ENCODE results near the gene WNK2.

The WNK2 gene

DNA sequence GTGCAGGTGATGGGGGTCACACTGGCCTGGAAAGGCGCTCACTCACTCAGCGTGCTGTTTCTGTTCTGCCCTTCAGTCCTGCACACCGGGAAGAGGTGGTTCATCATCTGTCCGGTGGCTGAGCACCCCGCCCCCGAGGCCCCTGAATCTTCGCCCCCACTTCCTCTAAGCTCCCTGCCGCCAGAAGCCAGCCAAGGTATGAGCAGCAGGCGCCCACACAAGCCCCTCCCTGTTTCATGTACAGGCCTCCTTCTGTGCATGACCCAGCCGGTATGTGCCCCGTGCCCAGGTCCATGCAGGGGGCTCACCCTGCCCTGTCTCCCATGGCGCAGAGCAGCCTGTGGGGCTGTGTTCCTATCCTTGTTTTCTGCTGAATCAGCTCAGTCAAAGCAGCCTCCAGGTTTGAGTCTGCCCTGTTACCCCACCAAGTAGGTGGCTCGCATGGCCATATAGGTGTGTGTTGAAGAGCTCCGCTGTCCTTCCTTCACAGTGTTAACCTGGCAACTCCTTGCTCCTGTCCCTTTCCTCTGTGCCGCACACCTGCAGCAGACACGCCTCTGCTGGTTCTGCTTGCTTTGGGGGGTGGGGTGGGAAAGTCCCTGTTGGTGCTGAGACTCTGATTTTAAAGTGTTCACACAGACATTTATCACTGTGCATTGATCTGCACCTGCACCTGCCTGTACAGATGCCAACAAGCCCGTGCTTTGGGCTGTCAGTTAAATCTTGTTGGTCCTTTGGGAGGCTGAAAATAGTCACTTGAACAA is 84.8 kb downstream of the WNK2 start:
- peak; percentile 31 to 42 for DNase-seq

GRCh38 chr9:93270976-93271375 is 87.0 kb downstream of the WNK2 start:
- peak in 1 of 2 experiments; percentile 1 for DNase-seq

DNA sequence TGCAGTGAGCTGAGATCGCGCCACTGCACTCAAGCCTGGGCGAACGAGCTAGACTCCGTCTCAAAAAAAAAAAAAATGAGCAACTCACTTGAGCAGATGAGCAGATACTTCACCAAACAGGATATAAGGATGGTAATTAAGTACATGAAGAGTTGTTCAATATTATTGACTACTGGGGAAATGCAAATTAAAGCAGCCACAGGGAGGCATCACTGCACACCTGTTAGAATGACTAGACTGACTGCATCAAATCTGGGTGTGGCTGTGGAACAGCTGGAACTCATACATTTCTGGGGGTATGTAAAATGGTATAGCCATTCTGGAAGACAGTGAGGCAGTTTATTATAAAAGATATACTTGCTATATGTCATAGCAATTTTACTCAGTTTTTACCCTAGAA is 93.0 kb downstream of the WNK2 start:
- DNase-seq: peak in 1 of 2 experiments; percentile 7

DNA sequence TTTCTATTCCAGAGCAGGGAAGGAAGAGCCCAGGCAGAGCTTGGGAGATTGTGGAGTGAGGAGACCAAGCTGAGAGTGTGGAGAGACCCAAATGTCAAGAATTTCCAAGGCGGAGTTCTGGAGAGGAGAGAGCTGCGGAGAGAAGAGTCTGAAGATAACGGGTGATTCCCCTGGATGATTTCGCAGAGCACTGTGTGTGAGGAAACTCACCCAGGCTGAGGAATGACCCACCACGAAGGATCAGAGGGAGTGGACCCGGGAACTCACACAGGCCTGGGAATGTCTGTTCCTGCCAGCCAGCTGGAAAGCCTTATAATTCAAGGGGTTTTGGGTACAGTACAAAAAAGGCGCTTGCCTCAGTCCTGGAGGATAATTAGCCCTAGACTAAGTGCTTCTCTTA is 94.2 kb downstream of the WNK2 start:
- DNase-seq: no peak

- no peak for DNase-seq
Measured at GRCh38 chr9:93280661-93281259, 96.8 kb downstream of the WNK2 start.

DNA sequence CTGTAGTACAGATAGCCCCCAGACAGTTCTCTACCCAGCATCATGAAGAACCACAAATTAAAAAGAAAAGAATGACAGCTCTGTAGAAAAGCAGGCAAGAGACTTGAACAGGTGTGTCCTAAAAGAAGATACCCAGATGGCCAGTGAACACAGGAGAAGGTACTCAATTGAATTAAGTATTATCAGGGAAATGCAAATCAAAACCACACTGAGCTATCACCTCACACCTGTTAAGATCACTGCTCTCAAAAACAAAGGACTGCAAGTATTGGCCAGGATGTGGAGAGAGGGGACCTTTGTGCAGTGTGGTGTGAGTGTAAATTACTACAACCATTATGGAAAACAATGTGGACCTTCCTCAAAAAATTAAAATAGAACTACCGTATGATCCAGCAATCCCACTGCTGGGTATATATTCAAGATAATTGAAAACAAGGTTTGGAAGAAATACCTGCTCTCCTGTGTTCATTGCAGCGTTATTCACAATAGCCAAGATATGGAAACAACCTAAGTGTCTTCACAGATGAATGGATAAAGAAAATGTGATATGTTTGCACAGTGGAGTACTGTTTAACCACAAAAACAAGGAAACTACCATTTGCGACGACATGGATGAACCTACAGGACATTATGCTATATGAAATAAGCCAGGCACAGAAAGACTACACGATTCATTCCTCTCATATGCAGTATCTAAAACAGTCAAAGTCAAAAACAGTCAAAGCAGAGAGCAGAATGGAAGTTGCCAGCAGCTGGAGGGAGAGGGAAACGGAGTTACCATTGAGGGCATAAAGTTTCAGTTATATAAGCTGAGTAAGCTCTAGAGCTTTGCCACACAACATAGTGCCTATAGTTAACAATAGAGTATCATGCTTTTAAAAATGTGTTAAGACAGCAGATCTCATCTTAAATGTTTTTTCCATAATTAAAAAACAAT is 102.6 kb downstream of the WNK2 start:
- no peak for DNase-seq

DNA sequence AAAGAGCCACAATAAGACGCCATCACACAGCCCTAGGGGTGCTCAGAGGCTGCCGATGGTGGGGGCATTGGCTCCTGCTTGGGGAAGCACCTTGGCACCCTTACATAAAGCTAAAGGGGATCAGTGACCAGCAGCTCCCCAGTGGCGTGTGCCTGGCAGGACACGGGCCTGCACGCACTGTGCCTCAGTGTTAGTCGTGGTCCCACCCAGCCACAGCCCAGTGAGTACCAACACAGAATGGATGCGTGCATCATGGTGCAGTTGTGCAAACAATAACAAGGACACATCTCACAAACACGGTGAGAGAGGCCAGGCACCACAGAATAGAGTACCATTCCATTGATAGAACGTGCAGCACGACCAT is 103.2 kb downstream of the WNK2 start:
- DNase-seq: no peak

- no peak for DNase-seq
Measured at GRCh38 chr9:93287593-93287992, 103.7 kb downstream of the WNK2 start.

- no peak for DNase-seq
Measured at GRCh38 chr9:93288341-93288740, 104.4 kb downstream of the WNK2 start.

DNA sequence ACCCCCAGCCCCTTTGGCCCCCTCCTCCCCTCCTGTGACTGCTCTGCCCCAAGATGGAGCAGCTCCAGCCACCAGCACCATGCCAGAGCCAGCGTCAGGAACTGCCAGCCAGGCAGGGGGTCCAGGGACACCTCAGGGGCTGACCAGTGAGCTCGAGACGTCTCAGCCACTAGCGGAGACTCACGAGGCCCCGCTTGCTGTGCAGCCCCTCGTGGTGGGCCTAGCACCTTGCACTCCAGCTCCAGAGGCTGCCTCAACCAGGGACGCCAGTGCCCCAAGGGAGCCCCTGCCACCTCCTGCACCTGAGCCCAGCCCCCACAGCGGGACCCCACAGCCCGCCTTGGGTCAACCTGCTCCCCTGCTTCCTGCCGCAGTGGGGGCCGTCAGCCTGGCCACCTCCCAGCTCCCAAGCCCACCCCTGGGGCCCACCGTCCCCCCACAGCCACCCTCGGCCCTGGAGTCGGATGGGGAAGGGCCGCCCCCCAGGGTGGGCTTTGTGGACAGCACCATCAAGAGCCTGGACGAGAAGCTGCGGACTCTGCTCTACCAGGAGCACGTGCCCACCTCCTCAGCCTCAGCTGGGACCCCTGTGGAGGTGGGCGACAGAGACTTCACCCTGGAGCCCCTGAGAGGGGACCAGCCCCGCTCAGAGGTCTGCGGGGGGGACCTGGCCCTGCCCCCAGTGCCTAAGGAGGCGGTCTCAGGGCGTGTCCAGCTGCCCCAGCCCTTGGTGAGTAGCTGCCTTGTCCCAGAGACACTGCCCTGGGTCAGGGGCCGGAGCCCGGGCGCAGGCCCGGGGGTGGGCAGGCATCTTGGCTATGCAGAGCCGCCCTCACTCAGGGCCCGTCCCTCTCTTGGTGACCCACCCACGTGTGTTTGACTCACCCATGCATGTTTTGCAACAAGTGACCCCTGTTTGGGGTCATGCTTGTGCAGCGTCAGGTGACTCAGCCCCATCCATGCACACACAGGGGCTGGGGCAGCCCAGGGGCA is 105.2 kb downstream of the WNK2 start:
- no peak for DNase-seq

GRCh38 chr9:93290495-93291434 is 106.8 kb downstream of the WNK2 start:
- no peak for DNase-seq

- no peak for DNase-seq
Measured at GRCh38 chr9:93291536-93292287, 107.8 kb downstream of the WNK2 start.

DNA sequence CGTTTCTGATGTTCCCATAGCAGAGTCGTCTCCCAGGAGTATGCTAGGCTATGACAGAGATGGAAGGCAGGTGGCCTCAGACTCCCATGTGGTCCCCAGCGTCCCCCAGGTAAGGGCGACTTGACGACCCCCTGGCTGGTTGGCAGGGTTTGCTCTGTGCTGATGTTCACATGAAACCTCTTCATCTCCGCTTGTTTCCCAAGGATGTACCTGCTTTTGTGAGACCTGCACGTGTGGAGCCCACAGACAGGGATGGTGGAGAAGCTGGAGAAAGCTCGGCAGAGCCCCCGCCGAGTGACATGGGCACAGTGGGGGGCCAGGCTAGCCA is 108.3 kb downstream of the WNK2 start:
- DNase-seq: no peak

DNA sequence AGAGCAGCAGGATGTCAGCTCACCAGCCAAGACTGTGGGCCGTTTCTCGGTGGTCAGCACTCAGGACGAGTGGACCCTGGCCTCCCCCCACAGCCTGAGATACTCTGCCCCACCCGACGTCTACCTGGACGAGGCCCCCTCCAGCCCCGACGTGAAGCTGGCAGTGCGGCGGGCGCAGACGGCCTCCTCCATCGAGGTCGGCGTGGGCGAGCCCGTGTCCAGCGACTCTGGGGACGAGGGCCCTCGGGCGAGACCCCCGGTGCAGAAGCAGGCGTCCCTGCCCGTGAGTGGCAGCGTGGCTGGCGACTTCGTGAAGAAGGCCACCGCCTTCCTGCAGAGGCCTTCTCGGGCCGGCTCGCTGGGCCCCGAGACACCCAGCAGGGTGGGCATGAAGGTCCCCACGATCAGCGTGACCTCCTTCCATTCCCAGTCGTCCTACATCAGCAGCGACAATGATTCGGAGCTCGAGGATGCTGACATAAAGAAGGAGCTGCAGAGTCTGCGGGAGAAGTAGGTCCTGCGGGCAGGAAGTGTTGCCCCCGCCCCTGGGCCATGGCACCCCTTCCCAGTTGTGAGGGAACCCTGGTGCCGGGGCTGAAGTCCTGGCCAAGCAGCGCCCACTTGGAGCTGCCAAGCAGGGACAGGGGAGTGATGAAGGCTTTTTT is 108.9 kb downstream of the WNK2 start:
- DNase-seq: no peak

GRCh38 chr9:93294011-93294410 is 110.1 kb downstream of the WNK2 start:
- DNase-seq: no peak

GRCh38 chr9:93295031-93295430 is 111.1 kb downstream of the WNK2 start:
- no peak for DNase-seq

GRCh38 chr9:93295456-93296076 is 111.6 kb downstream of the WNK2 start:
- DNase-seq: no peak

DNA sequence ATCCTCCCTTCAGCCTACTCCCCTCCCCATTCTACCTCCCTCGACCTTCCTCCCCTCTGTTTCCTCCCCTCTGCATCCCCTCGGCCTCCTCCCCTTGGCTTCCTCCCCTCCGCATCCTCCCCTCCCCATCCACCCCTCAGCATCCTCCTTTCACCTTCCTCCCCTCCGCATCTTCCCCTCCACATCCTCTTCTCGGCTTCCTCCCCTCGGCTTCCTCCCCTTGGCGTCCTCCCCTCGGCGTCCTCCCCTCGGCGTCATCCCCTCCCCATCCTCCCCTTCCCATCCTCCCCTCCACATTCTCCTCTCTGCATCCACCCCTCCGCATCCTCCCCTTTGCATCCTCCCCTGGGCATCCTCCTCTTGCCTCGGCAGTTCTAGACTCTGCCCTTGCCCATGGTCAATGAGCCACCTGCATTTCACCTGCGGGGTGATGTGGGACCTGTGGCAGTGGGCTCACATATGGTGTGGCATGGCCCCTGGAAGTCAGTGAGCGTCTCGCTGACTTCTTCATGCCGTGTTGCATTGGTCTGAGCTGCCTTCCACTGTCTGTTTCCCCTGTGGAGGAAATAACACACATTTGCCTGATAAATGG is 113.0 kb downstream of the WNK2 start:
- DNase-seq: no peak

All from activated T-cell treated with anti-CD3 and anti-CD28 coated beads, Interleukin-2, amount 50 U/mL, for 48 hours (primary cell).